AG04449 (cell line): ENCODE data around the gene AHRR.

Source experiments
- CTCF ChIA-PET: fragments of 350-600 bp; formaldehyde crosslinking; extraction: SDS; loops from one replicate; lab custom pipeline; 2021; ENCODE audit warnings: antibody characterized with exemption; lab: Yijun Ruan, JAX
- POLR2A ChIA-PET: fragments of 400-600, 350-600 bp; formaldehyde crosslinking; extraction: SDS; loops from one replicate; lab custom pipeline; 2020; ENCODE audit warnings: antibody characterized with exemption, inconsistent platforms; lab: Yijun Ruan, JAX
- DNase-seq: peaks from one replicate; pipeline ENCODE4 v3.0.0-alpha.2; 2010; ENCODE audit warnings: low read depth, low spot score
- H3K4me3 ChIP-seq: 2 replicates; pipeline ENCODE4 v1.5.1; 2011; ENCODE audit warnings: low read depth, mild to moderate bottlenecking, control low read depth, low read length
- CTCF ChIP-seq: IDR thresholded peaks from one replicate; pipeline ENCODE4 v1.5.1; 2011; ENCODE audit warnings: mild to moderate bottlenecking, moderate library complexity, low read length, control low read depth, inconsistent platforms; ENCODE audit not compliant: insufficient read depth; ENCODE audit errors: missing control alignments

The AHRR gene

GRCh38 chr5:476102-476813, 154.7 kb downstream of the AHRR start:
- CTCF ChIA-PET: interaction anchor here (1.7 kb wide), 1 partner anchor 159 kb away, joined by 4 read pairs; no protein-coding TSS in a partner anchor
- POLR2A ChIA-PET: no interaction called here
- no peak overlapping the region for H3K4me3 ChIP-seq
- DNase-seq: no peak
- no peak for TF ChIP-seq CTCF

DNA sequence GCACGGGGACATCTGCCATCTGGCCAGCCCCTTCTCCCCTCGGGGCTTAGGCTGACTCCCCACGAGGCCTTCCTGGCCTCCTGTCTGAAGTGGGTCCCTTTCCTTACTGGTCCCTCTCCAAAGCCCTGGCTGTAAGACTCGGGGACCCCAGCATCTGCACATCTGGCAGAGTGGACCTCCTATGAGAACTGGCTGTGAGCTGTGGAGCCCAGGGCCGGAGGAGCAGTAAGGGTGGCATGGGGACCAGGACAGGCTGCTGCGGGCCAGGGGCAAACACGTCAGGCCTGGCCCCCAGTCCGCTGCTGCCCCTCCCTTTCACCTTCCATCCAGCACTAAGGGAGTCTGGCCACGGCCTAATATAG, 155.3 kb downstream of the AHRR start:
- no peak overlapping the region for H3K4me3 ChIP-seq
- ChIA-PET POLR2A (no interaction called here), CTCF (interaction anchor here (1.7 kb wide), 1 partner anchor 160 kb away, joined by 4 read pairs; no protein-coding TSS in a partner anchor)
- no peak for TF ChIP-seq CTCF
- DNase-seq: no peak

GRCh38 chr5:477247-477646, 155.7 kb downstream of the AHRR start:
- CTCF ChIA-PET: interaction anchor here (1.7 kb wide), 1 partner anchor 160 kb away, joined by 4 read pairs; no protein-coding TSS in a partner anchor
- no peak overlapping the region for H3K4me3 ChIP-seq
- DNase-seq: no peak
- POLR2A ChIA-PET: no interaction called here
- no peak for TF ChIP-seq CTCF

GRCh38 chr5:477871-478270, 156.4 kb downstream of the AHRR start:
- H3K4me3 ChIP-seq: no peak overlapping the region
- POLR2A ChIA-PET: no interaction called here
- no peak for TF ChIP-seq CTCF
- CTCF ChIA-PET: interaction anchor here (1.7 kb wide), 1 partner anchor 161 kb away, joined by 4 read pairs; no protein-coding TSS in a partner anchor
- no peak for DNase-seq

- no peak for DNase-seq
- CTCF ChIA-PET: no interaction called here
- TF ChIP-seq CTCF: no peak
- H3K4me3 ChIP-seq: no peak overlapping the region
- POLR2A ChIA-PET: no interaction called here
Measured at GRCh38 chr5:478369-478981, 157.0 kb downstream of the AHRR start.

DNA sequence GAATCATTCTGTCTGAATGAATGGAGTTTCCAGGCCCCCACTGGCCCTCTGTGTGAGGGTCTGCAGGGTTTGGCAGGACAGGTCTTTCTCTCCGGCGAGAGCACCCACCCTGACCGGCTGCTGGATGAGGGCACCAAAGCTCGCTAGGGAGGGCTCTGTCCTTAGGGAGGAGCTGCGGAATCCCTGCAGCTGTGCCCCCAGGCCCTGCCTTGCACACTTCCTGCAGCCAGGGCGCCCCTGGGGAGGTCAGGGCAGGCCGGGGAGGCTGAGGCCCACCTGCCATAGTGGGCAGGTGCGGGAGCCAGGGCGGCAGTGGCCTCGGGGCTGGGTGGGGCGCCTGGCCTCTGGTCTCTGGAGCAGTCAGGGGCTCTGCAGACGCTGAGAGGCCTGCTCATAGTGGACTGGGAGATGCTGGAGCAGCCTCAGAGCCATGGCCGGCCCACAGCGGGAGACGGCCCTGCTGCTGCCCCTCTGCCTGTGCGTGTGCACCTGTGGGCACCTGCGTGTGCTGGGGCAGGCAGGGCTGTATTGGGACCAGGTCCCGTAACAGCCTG, 157.5 kb downstream of the AHRR start:
- CTCF ChIA-PET: no interaction called here
- no peak for DNase-seq
- POLR2A ChIA-PET: interaction anchor here (0.6 kb wide), 1 partner anchor 45 kb away, joined by 3 read pairs; no protein-coding TSS in a partner anchor
- H3K4me3 ChIP-seq: no peak overlapping the region
- no peak for TF ChIP-seq CTCF
